ENCODE data around the gene ELAVL1. TPM values are rescaled to one million over a fixed set of nuclear protein-coding genes. Genes with fewer than 3 reads are reported as not detected.
A peak's percentile ranks its signal among the peaks of the same experiment; 100 is the strongest.

The ELAVL1 gene
- total RNA-seq, 1 experiment from 2014 or later, result 58.1 TPM

GRCh38 chr19:7992575-7992974, 12.9 kb downstream of the ELAVL1 start:
- no peaks in the 10 kb centered on the region for H3K9me3 Mint-ChIP-seq (ENCODE audit: unreplicated experiment)
- H3K27ac Mint-ChIP-seq (ENCODE audit: low read depth, unreplicated experiment), result peak overlapping the region; percentile 35
- no peak overlapping the region for H3K4me3 Mint-ChIP-seq (ENCODE audit: unreplicated experiment)
- TF ChIP-seq CTCF (IDR thresholded peaks at IDR 0.05; ENCODE audit: unreplicated experiment), result no peak
- H3K4me1 Mint-ChIP-seq (ENCODE audit: insufficient read depth, unreplicated experiment), result peaks cover 56% of the 10 kb centered on the region
- POLR2A ChIA-PET, result interaction anchor here (1.1 to 1.7 kb wide), 2 partner anchors 12 to 48 kb away, joined by 4 to 5 read pairs; no protein-coding TSS in a partner anchor
- peaks cover 59% of the 10 kb centered on the region for H3K36me3 Mint-ChIP-seq (ENCODE audit: insufficient read depth, unreplicated experiment)
- intact Hi-C loops (cut with micrococcal nuclease), result no loop called here
- BruUV-seq (replicated peaks), result no TSS peak
- CTCF ChIA-PET, result interaction anchor here (0.6 to 2.7 kb wide), 2 partner anchors 10 to 18 kb away, joined by 4 to 13 read pairs; no protein-coding TSS in a partner anchor
- DNase-seq (ENCODE audit: unreplicated experiment), result no peak
- no peaks in the 10 kb centered on the region for H3K27me3 Mint-ChIP-seq (ENCODE audit: insufficient read depth, unreplicated experiment)

DNA sequence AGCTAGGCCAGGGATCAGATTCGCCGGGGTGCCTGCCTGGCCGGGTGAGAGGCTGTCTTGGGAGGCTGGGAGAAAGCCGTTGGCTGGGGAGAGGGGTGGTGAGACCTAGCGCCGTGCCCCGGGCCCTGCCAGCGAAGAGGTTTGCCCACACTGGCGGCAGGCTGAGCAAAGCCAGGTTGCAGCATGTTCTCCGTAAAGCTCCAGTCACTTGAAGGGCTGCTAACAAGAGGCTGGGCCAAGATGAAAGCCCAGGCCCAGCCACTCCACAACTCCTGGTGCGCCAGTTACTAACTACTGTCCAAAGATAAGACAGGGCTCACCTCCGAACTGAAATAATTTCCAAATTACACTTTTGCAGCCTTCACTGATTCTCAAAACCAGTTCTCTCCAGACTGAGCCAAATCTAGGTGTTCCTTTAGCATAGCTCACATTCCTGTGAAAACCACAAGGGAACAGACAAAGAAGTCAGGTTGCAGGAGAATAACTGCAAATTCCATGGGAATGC, 16.3 kb downstream of the ELAVL1 start:
- BruUV-seq (replicated peaks), result no TSS peak
- POLR2A ChIA-PET, result interaction anchor here (0.5 to 4.2 kb wide), 12 partner anchors 10 to 332 kb away, joined by 3 to 35 read pairs (median 4); partner anchors contain the start of genes ELAVL1, NDUFA7, RPS28 and SNAPC2

DNA sequence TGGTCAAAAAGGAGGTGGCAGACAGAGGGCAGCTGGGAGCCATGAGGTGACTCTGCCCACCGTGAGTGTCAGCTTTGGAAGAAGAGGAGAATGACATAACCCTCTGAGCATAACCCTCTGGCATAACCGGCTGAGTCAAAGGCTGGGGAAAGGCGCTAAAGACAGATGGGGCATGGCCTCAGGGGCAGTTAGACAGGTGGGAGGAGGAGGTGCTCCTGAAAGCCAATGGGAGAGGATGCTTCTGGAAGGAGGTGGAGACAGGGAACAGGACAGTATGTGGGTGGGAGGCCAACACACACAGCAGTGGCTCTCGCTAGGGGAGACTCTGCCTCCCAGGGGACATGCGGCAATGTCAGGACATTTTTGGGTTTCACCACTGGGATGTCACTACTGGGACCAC, 17.1 kb downstream of the ELAVL1 start:
- TF ChIP-seq CTCF (IDR thresholded peaks at IDR 0.05; ENCODE audit: unreplicated experiment), result no peak
- intact Hi-C loops (cut with micrococcal nuclease), result loop anchor here (2.0 to 5.0 kb wide), 2 partner anchors 14 to 46 kb away; partner anchors contain the start of gene TIMM44
- Mint-ChIP-seq H3K4me3 (ENCODE audit: unreplicated experiment) (peak overlapping the region; percentile 69), H3K27ac (ENCODE audit: low read depth, unreplicated experiment) (peak overlapping the region; percentile 95), H3K27me3 (ENCODE audit: insufficient read depth, unreplicated experiment) (no peaks in the 10 kb centered on the region), H3K4me1 (ENCODE audit: insufficient read depth, unreplicated experiment) (peaks cover 60% of the 10 kb centered on the region), H3K36me3 (ENCODE audit: insufficient read depth, unreplicated experiment) (peaks cover 65% of the 10 kb centered on the region), H3K9me3 (ENCODE audit: unreplicated experiment) (no peaks in the 10 kb centered on the region)
- ChIA-PET CTCF (interaction anchor here (0.6 to 4.6 kb wide), 5 partner anchors 12 to 263 kb away, joined by 3 to 80 read pairs (median 4); partner anchors contain the start of gene TIMM44), POLR2A (interaction anchor here (1.0 to 4.2 kb wide), 7 partner anchors 12 to 68 kb away, joined by 3 to 35 read pairs (median 15); partner anchors contain the start of genes ELAVL1, SNAPC2 and TIMM44)
- peak; percentile 75 for DNase-seq (ENCODE audit: unreplicated experiment)
- BruUV-seq (replicated peaks), result no TSS peak

More for the DNA sequence above, 16.3 kb downstream of the ELAVL1 start:
- Mint-ChIP-seq H3K9me3 (ENCODE audit: unreplicated experiment) (no peaks in the 10 kb centered on the region), H3K4me1 (ENCODE audit: insufficient read depth, unreplicated experiment) (peaks cover 65% of the 10 kb centered on the region), H3K27ac (ENCODE audit: low read depth, unreplicated experiment) (peak overlapping the region; percentile 95), H3K27me3 (ENCODE audit: insufficient read depth, unreplicated experiment) (no peaks in the 10 kb centered on the region), H3K36me3 (ENCODE audit: insufficient read depth, unreplicated experiment) (peaks cover 63% of the 10 kb centered on the region), H3K4me3 (ENCODE audit: unreplicated experiment) (peak overlapping the region; percentile 69)
- TF ChIP-seq CTCF (IDR thresholded peaks at IDR 0.05; ENCODE audit: unreplicated experiment), result no peak
- CTCF ChIA-PET, result interaction anchor here (2.2 to 4.6 kb wide), 2 partner anchors 12 to 45 kb away, joined by 17 to 80 read pairs; partner anchors contain the start of gene TIMM44
- intact Hi-C loops (cut with micrococcal nuclease), result loop anchor here (2.0 to 5.0 kb wide), 2 partner anchors 14 to 47 kb away; partner anchors contain the start of gene TIMM44
- DNase-seq (ENCODE audit: unreplicated experiment), result peak; percentile 68

- ChIA-PET CTCF (interaction anchor here (0.6 to 4.6 kb wide), 5 partner anchors 14 to 594 kb away, joined by 3 to 80 read pairs (median 5); no protein-coding TSS in a partner anchor), POLR2A (interaction anchor here (0.7 to 4.2 kb wide), 4 partner anchors 13 to 43 kb away, joined by 3 to 35 read pairs (median 18); partner anchors contain the start of genes ELAVL1 and TIMM44)
- H3K9me3 Mint-ChIP-seq (ENCODE audit: unreplicated experiment), result no peaks in the 10 kb centered on the region
- BruUV-seq (replicated peaks), result no TSS peak
- intact Hi-C loops (cut with micrococcal nuclease), result loop anchor here (5.0 kb wide), 1 partner anchor 45 kb away; the partner anchor contains the start of gene TIMM44
- H3K27ac Mint-ChIP-seq (ENCODE audit: low read depth, unreplicated experiment), result peak overlapping the region; percentile 95
- H3K4me1 Mint-ChIP-seq (ENCODE audit: insufficient read depth, unreplicated experiment), result peaks cover 50% of the 10 kb centered on the region
- peaks cover 71% of the 10 kb centered on the region for H3K36me3 Mint-ChIP-seq (ENCODE audit: insufficient read depth, unreplicated experiment)
- peak overlapping the region; percentile 69 for H3K4me3 Mint-ChIP-seq (ENCODE audit: unreplicated experiment)
- H3K27me3 Mint-ChIP-seq (ENCODE audit: insufficient read depth, unreplicated experiment), result no peaks in the 10 kb centered on the region
- TF ChIP-seq CTCF (IDR thresholded peaks at IDR 0.05; ENCODE audit: unreplicated experiment), result no peak
- DNase-seq (ENCODE audit: unreplicated experiment), result no peak
Observed at GRCh38 chr19:7987114-7987768, 18.2 kb downstream of the ELAVL1 start.

All from MCF 10A (cell line).